Measurements from ENCODE around the gene MTURN. TPM values are rescaled to one million over a fixed set of nuclear protein-coding genes. Genes with fewer than 3 reads are reported as not detected.

MTURN gene
- total RNA-seq, 6 experiments from 2014 or later: 2.2 to 5.2 (median 2.9) TPM

DNA sequence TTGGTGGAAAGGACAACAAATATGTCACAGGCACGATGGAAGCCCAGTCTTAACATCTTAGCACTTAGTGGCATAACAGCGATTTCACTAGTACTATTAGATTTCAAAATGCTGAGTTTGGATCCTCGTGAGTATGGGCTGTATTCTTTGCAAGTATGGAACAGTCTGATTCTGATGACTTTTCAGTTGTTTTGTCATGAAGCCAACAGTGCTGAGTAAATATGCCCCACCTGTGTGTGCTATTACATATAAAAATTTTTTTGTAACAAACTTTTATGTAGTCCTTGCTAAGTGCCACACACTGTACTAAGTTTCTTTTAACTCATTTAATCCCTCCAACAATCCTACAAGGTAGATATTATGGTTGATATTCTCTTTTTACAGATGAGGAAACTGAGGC, 30.8 kb downstream of the MTURN start:
- intact Hi-C loops (cut with DNase I): no loop called here

DNA sequence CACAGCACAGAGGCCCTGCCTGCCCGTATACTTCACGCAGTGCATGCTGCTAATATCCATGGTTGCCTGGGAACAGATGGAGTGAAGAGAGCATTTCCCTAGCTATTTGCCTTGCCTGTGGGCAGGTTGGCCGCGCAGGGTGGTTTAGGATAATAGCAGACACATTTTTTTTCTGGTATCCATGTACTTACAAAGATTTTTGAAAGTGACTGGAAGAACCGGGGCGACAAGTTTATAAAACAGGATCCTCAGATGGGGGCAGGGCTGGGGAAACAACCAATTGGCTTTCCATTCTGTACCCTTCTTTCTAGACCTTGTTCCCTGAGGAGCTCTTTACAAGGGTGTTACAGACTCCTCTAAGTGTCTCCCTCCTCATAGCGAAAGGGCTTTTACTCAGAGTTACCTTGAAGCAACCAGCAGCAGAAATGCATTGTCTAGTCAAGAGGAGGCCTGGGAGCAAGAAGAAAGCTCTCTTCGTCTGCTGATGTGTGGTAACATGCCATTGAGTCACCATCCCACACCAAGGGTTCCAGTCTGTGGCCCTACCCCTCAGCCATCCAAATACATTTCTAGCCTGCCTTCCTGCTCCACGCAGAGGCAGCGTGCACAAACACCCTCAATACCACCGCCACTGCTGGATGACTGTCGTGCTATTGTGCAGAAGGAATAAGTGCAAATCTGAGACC, 31.5 kb downstream of the MTURN start:
- Histone ChIP-seq H3K4me1 (peaks cover 0 to 16% (median 7%) of the 10 kb centered on the region in 4 donors), H3K4me3 (no peak overlapping the region), H3K27me3 (no peaks in the 10 kb centered on the region), H3K36me3 (no peaks in the 10 kb centered on the region), H3K9me3 (no peaks in the 10 kb centered on the region), H3K27ac (no peak overlapping the region)
- intact Hi-C loops (cut with DNase I): no loop called here
- DNase-seq (no peak), ATAC-seq (no peak)
- TF ChIP-seq, protein P1, sequence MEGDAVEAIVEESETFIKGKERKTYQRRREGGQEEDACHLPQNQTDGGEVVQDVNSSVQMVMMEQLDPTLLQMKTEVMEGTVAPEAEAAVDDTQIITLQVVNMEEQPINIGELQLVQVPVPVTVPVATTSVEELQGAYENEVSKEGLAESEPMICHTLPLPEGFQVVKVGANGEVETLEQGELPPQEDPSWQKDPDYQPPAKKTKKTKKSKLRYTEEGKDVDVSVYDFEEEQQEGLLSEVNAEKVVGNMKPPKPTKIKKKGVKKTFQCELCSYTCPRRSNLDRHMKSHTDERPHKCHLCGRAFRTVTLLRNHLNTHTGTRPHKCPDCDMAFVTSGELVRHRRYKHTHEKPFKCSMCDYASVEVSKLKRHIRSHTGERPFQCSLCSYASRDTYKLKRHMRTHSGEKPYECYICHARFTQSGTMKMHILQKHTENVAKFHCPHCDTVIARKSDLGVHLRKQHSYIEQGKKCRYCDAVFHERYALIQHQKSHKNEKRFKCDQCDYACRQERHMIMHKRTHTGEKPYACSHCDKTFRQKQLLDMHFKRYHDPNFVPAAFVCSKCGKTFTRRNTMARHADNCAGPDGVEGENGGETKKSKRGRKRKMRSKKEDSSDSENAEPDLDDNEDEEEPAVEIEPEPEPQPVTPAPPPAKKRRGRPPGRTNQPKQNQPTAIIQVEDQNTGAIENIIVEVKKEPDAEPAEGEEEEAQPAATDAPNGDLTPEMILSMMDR (IDR thresholded peaks at IDR 0.05): no peak
- TF ChIP-seq POLR2A (IDR thresholded peaks at IDR 0.05): no peak
- 87% methylated on average over 12 of the region's 12 CpGs for WGBS (ENCODE audit: insufficient coverage, low coverage, low lambda C conversion rate, missing lambda C conversion rate)

More for the DNA sequence above, 30.8 kb downstream of the MTURN start:
- H3K4me3 ChIP-seq: no peak overlapping the region
- H3K27ac ChIP-seq: no peak overlapping the region
- no peaks in the 10 kb centered on the region for H3K9me3 ChIP-seq
- peaks cover 0 to 16% (median 7%) of the 10 kb centered on the region in 4 donors for H3K4me1 ChIP-seq
- DNase-seq: no peak
- WGBS (ENCODE audit: insufficient coverage, low coverage, low lambda C conversion rate, missing lambda C conversion rate): 50% methylated on average over 3 of the region's 3 CpGs
- H3K27me3 ChIP-seq: no peaks in the 10 kb centered on the region
- no peak for ATAC-seq
- no peak for TF ChIP-seq POLR2A (IDR thresholded peaks at IDR 0.05)
- TF ChIP-seq, protein P1 (IDR thresholded peaks at IDR 0.05): no peak
- no peaks in the 10 kb centered on the region for H3K36me3 ChIP-seq

DNA sequence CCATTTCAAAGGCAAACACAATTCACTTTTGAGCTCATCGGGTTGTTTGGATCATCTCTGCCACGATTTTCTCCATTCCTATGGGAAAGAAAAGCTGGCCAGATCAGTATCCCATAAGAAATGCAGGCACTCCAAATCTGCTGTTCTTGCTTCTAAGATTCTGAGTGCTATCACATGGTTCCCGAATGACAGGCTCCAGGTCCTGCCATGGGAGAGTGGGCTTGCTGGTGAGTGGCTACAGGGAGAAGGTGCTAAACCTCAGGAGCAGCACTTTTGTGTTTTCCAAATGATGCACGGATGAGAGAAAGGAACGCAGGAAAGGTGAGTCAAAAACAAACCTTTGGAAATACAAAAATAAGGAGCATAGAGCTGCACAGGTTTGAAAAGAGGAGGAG, 32.1 kb downstream of the MTURN start:
- intact Hi-C loops (cut with DNase I): no loop called here
- Histone ChIP-seq H3K27me3 (no peaks in the 10 kb centered on the region), H3K27ac (no peak overlapping the region), H3K9me3 (no peaks in the 10 kb centered on the region), H3K36me3 (no peaks in the 10 kb centered on the region), H3K4me3 (no peak overlapping the region), H3K4me1 (peaks cover 0 to 16% (median 7%) of the 10 kb centered on the region in 4 donors)
- no peak for ATAC-seq
- no peak for DNase-seq
- TF ChIP-seq, protein P1 (IDR thresholded peaks at IDR 0.05): no peak
- no peak for TF ChIP-seq POLR2A (IDR thresholded peaks at IDR 0.05)
- WGBS (ENCODE audit: insufficient coverage, low coverage, low lambda C conversion rate, missing lambda C conversion rate): 86% methylated on average over 5 of the region's 5 CpGs

DNA sequence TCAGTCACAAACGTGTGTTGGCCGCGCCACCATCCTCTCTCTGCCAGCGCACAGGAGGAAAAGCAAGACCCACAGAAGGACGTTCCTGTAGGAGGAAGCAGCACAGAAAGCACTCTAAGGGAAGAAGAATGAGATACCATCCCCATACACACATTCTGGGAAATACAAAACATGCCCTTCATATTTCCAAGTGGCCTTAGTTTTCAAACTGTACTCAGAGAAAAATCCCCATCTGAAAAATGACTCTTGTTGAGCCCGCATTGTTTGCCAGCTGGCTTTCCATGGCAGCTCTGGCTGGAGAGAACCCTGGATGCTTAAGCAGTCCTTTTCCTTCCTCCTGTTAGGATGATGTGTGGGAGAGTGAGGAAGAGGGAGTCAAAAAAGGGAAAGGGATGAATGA, 33.1 kb downstream of the MTURN start:
- H3K4me3 ChIP-seq: no peak overlapping the region
- no peak overlapping the region for H3K27ac ChIP-seq
- intact Hi-C loops (cut with DNase I): no loop called here
- H3K4me1 ChIP-seq: peaks cover 0 to 16% (median 7%) of the 10 kb centered on the region in 4 donors
- 100% methylated on average over 1 of the region's 6 CpGs for whole genome bisulfite sequencing (ENCODE audit: insufficient coverage, low coverage, low lambda C conversion rate, missing lambda C conversion rate)
- H3K36me3 ChIP-seq: no peaks in the 10 kb centered on the region
- H3K27me3 ChIP-seq: no peaks in the 10 kb centered on the region
- no peak for TF ChIP-seq POLR2A (IDR thresholded peaks at IDR 0.05)
- TF ChIP-seq, protein P1 (IDR thresholded peaks at IDR 0.05): no peak
- DNase-seq (no peak), ATAC-seq (no peak)
- no peaks in the 10 kb centered on the region for H3K9me3 ChIP-seq

Data from right lobe of liver (tissue), 6 donors.